ENCODE data around the gene UBE4A. TPM values are rescaled to one million over a fixed set of nuclear protein-coding genes. Genes with fewer than 3 reads are reported as not detected.

The UBE4A gene
- total and polyA plus RNA-seq, 10 of the 15 experiments (the other 5 are each of a cell fraction or from before 2014, with no cell fraction given): 6.2 to 39.6 (median 30.3) TPM

GRCh38 chr11:118313242-118313641, 46.2 kb upstream of the UBE4A start:
- in situ Hi-C loops (cut with MboI) (no loop called here), intact Hi-C loops (cut with micrococcal nuclease; ENCODE audit: unreplicated experiment) (no loop called here)
- Histone ChIP-seq H3K27ac (ENCODE audit: control insufficient read depth, insufficient read depth) (no peak overlapping the region), H3K9ac (ENCODE audit: control insufficient read depth, insufficient read depth, low read length) (no peak overlapping the region), H3K4me1 (ENCODE audit: control insufficient read depth, insufficient read depth, low read length) (peaks cover 17% of the 10 kb centered on the region), H3K79me2 (ENCODE audit: control insufficient read depth, insufficient read depth, low read length) (no peaks in the 10 kb centered on the region), H2AFZ (ENCODE audit: control insufficient read depth, low read depth, low read length) (no peak overlapping the region), H4K20me1 (ENCODE audit: control insufficient read depth, insufficient read depth) (no peaks in the 10 kb centered on the region), H3K4me3 (no peak overlapping the region), H3K9me3 (replicated peaks; ENCODE audit: control insufficient read depth, insufficient read depth, low read length) (no peaks in the 10 kb centered on the region; the same call in 2 of the 3 replicates), H3K27me3 (replicated peaks in 1 of 2; ENCODE audit: control insufficient read depth in 2 of 2, insufficient read depth in 2 of 2, low read length in 1 of 2) (no peaks in the 10 kb centered on the region), H3K36me3 (ENCODE audit: control insufficient read depth in 2 of 2, insufficient read depth in 2 of 2, low read length in 1 of 2) (no peaks in the 10 kb centered on the region), H3K4me2 (ENCODE audit: control insufficient read depth, insufficient read depth) (no peak overlapping the region)
- ChIA-PET SMC1A (ENCODE audit: uncharacterized antibody, unreplicated experiment) (interaction anchor here (0.8 kb wide), 1 partner anchor 114 kb away, joined by 3 read pairs; no protein-coding TSS in a partner anchor), RAD21 (ENCODE audit: unreplicated experiment) (interaction anchor here (3.6 kb wide), 1 partner anchor 115 kb away, joined by 17 read pairs; no protein-coding TSS in a partner anchor), POLR2A (interaction anchor here (0.6 kb wide), 1 partner anchor 11 kb away, joined by 3 read pairs; no protein-coding TSS in a partner anchor), CTCF (interaction anchor here (1.2 to 1.6 kb wide), 3 partner anchors 15 to 141 kb away, joined by 3 to 4 read pairs (median 4); no protein-coding TSS in a partner anchor)
- 12% methylated on average over 4 of the region's 4 CpGs for WGBS (ENCODE audit: insufficient coverage, insufficient replicate concordance, low lambda C conversion rate, missing lambda C conversion rate)
- TF ChIP-seq HCFC1 (IDR thresholded peaks at IDR 0.05; ENCODE audit: low read length) (no peak), E2F4 (IDR thresholded peaks at IDR 0.05; ENCODE audit: low read depth, low read length) (no peak), SIX5 (IDR thresholded peaks at IDR 0.05; ENCODE audit: low read depth, low read length, severe bottlenecking) (no peak), CREB1 (IDR thresholded peaks at IDR 0.05; ENCODE audit: low read depth) (no peak), RBBP5 (conservative IDR thresholded peaks at IDR 0.05) (no peak), PAX8 (IDR thresholded peaks at IDR 0.05) (no peak), IRF5 (IDR thresholded peaks at IDR 0.05; ENCODE audit: borderline replicate concordance) (no peak), USF1 (IDR thresholded peaks at IDR 0.05; ENCODE audit: borderline replicate concordance, extremely low read length, insufficient read depth, low read depth, low read length) (no peak), FOXK2 (IDR thresholded peaks at IDR 0.05) (no peak), NFYB (IDR thresholded peaks at IDR 0.05; ENCODE audit: insufficient read depth, low read depth, low read length) (no peak), SUZ12 (IDR thresholded peaks at IDR 0.05; ENCODE audit: unreplicated experiment) (no peak), ZNF687 (IDR thresholded peaks at IDR 0.05) (no peak), CEBPB (IDR thresholded peaks at IDR 0.05; ENCODE audit: borderline replicate concordance in 1 of 2, low read depth in 2 of 2, low read length in 2 of 2) (no peak), GATAD2B (conservative IDR thresholded peaks at IDR 0.05; ENCODE audit: low read depth) (no peak)
- ATAC-seq (no peak), FAIRE-seq (no peak), DNase-seq (ENCODE audit: low read depth, low spot score) (no peak)
- no TSS peak for BruUV-seq (replicated peaks)
